Right kidney (tissue), 1 donor: Measurements from ENCODE around the gene PPP1R14B.

Source experiments
- DNase-seq: peaks from one replicate; pipeline ENCODE4 v3.0.0-alpha.2; 2016

Gene PPP1R14B

DNA sequence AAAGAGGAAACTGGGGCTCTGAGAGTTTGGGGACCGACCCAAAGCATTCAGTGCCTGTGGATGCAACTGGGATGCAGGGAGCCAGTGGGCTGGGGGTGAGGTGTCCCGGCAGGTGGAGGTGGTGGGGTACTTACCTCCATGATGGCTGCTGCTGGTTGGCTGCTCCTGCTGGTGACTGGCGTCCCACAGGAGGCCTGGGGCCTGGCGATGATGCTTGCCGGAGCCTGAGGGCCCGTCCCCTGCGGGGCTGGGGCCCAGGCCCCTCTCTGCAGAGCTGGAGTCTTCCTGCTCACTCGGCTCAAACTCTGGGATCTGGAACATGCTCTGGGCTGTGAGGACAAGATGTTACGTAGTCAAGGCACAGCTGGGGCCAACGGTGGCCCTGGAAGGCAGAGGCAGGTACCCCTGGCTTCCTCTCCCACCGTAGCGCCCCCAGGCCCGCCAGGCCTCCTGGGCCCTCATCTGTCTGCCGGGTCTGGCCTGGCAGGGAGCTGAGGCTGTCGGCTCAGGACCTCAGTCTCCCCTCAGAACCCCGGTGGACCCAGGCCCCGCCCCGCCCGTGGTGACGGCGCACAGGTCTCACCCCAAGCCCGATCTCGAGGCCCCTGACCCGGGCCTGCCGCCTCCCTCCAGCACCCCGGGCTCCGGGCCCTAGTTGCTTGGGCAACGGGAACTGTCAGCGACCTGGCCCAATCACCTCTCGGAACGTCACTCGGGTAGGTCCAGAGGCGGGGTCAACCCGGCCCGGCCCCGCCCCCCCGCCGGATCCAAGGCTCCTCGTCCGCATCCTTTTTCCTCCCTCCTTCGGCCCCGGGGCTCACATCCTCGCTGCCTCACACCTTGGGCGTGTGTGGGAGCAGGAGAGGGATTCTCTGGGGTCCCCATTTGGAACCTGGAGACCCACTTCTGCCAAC, 37.6 kb upstream of the PPP1R14B start, which contains the start of gene BAD:
Gene BAD, minus strand, starts transcription at position 618 of the 914 bp plus-strand sequence. Its CDS starts 297 bp downstream, at position 321.
- peak; percentile 92 for DNase-seq

DNA sequence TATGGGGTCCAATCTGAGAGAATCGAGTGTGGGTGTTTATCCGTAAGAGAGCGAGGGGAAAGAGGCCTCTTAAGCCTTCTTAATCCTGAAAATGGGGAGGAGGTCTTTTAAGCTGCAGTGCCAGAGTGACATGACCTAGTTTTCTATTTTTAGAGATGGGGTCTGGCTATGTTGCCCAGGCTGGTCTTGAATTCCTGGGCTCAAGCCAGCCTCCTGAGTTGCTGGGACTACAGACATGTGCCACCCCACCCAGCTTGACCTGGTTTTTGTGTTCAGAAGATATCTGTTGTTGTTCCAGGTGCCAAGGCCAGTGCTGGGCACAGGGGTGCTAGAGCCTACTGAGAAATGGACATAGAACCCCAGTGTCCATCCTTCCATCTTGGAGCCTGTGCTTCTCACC, 36.3 kb upstream of the PPP1R14B start:
- no peak for DNase-seq

- DNase-seq = no peak
Measured at GRCh38 chr11:64281957-64282770, 35.4 kb upstream of the PPP1R14B start.

- DNase-seq = no peak
Measured at GRCh38 chr11:64278576-64279190, 31.9 kb upstream of the PPP1R14B start.

GRCh38 chr11:64276653-64277431, 30.1 kb upstream of the PPP1R14B start:
- no peak for DNase-seq

DNA sequence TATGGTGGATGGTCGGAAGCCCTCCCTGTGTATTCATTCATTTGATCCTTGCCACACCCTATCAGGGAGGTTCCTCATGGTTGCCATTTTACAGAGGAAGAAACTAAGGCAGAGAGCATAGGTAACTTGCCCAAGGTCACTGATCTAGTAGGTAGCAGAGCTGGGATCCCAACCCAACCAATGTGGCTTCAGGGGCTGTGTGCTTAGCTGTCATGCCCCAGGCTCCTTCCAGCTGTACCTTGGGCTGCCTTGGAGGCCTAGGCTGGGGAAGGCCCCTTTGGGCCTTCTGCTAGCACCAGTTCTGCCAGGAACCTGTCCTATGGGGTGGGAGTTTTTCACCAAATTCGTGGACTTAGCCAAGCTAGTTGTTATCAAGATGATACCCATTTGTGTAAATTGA, 29.1 kb upstream of the PPP1R14B start:
- DNase-seq = no peak

- no peak for DNase-seq
Measured at GRCh38 chr11:64275031-64275800, 28.5 kb upstream of the PPP1R14B start.

DNA sequence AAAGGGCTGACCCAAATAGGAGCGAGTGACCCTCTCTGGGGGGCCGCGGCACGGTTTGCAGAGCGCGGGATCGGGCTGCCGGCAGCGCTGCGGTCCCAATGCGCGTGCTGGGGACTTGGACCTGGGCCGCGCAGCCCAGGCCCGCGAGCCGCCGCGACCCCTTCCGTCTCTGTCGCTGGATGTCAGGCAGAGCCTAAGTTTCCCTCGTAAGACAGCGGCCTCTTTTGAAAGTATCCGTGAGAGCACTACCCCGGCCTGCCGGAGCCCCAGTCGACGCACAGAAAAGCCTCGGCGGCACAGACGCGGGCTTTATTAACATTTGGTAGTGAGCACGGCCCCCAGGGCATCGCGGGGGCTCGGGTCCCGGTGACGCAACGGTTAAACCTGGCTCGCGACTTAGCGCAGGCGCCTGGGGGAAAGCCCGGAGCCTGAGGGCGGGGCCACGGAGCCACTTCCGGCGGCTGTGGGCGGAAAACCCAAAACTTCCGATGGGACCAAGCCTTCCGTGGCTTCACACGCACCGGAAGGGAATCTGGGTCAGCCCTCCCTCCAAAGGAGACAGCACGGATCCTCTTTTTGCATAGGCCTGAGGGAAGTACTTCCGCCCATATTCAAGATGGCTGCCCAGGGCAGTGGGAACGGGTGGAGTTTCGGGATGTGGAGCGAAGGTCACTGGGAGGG, 22.9 kb upstream of the PPP1R14B start:
- peak; percentile 98 for DNase-seq

- DNase-seq = peak; percentile 37
Measured at GRCh38 chr11:64268893-64269539, 22.3 kb upstream of the PPP1R14B start.

DNA sequence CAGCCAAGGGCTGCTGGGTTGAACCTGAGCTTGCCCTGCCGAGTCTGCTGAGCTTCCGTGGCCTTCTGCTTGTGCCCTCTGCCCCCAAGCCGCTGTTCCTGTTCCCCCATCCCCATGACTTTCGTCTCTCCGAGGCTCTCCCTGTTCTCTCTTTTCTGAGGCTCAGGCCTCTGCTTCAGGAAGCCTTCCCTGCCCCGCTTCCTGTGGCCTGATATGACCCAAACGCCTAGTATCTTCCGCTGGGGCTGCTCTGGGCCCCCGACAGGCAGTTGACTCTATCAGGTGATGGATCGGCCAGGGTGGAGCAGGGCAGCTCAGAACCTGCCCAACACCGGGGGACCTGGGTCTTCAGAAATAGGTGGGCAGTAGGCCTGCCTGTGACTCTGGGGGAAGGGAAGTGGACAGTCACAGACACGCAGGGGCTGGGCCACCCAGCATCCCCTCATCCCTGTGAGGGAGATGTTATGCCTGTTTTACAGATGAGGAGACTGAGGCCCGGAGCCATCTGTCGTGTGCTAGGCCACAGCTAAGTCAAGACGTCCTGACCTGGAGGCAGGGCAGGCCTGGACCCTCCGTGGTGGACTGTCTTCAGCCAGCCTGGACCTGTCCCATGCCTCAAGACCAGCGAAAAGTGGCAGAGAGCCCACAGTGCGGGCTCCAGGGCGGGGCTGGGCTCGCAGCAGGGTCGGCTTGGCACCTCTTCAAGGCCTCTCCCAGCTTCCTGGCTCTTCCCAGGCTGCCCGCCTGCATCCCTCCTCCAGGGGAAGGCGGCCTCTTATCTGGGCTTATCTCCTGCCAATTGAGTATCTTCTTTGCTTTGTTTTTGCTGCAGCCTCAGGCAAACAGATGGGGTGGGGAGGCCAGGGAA, 21.5 kb upstream of the PPP1R14B start:
- no peak for DNase-seq

- no peak for DNase-seq
Measured at GRCh38 chr11:64267207-64267945, 20.6 kb upstream of the PPP1R14B start.

DNA sequence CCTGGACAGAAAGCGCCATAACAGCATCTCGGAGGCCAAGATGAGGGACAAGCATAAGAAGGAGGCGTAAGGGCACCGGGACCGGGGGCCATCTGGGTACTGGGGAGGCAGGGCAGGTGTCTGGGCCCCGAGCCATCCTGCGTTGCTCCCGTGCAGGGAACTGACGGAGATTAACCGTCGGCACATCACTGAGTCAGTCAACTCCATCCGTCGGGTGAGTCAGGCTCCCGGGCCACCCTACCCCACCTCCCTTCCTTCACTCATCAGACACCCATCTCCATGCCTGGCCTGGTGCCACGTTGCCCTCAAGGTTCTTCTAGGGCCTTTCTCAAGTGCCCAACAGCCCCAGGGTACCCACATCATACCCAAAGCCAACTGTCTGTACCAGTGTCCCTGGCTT, 19.6 kb upstream of the PPP1R14B start:
- no peak for DNase-seq

GRCh38 chr11:64265176-64266160, 18.7 kb upstream of the PPP1R14B start:
- DNase-seq = no peak

- no peak for DNase-seq
Measured at GRCh38 chr11:64264371-64264852, 17.7 kb upstream of the PPP1R14B start.

DNA sequence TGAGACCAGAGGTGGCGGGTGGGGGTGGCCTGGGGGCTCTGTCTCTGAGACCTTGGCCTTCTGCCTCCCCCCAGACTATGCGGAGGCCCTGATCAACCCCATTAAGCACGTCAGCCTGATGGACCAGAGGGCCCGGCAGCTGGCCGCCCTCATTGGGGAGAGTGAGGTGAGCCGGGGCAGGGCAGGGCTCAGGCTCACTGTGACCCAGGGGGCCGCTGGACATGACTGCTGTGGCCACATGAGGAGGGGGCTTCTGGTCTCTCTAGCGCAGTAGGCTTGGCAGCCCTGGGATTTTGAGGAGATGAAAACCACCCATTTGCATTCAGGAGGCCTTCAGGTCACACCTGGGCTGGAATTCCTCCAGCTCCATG, 17.2 kb upstream of the PPP1R14B start:
- no peak for DNase-seq

- peak; percentile 41 for DNase-seq
Measured at GRCh38 chr11:64263021-64263946, 16.5 kb upstream of the PPP1R14B start.
